Measurements from ENCODE around the gene HEATR5B. TPM values are rescaled to one million over a fixed set of nuclear protein-coding genes. Genes with fewer than 3 reads are reported as not detected.
"Not testable (repeated sequence)": the region's sequence is repeated elsewhere in the genome, so short reads cannot be mapped to it uniquely, and the experiment has no call there.

The HEATR5B gene
- total RNA-seq, 2 donors from 2014 or later, result 21.0 to 35.6 TPM

- TF ChIP-seq, protein P1, sequence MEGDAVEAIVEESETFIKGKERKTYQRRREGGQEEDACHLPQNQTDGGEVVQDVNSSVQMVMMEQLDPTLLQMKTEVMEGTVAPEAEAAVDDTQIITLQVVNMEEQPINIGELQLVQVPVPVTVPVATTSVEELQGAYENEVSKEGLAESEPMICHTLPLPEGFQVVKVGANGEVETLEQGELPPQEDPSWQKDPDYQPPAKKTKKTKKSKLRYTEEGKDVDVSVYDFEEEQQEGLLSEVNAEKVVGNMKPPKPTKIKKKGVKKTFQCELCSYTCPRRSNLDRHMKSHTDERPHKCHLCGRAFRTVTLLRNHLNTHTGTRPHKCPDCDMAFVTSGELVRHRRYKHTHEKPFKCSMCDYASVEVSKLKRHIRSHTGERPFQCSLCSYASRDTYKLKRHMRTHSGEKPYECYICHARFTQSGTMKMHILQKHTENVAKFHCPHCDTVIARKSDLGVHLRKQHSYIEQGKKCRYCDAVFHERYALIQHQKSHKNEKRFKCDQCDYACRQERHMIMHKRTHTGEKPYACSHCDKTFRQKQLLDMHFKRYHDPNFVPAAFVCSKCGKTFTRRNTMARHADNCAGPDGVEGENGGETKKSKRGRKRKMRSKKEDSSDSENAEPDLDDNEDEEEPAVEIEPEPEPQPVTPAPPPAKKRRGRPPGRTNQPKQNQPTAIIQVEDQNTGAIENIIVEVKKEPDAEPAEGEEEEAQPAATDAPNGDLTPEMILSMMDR (IDR thresholded peaks at IDR 0.05), result no peak
- no peak for DNase-seq (ENCODE audit: low spot score)
- no peaks in the 10 kb centered on the region for H3K9me3 ChIP-seq
Observed at GRCh38 chr2:36949845-36950244, 134.3 kb downstream of the HEATR5B start.

GRCh38 chr2:36945240-36945639, 138.9 kb downstream of the HEATR5B start:
- not testable (repeated sequence) for H3K36me3 ChIP-seq; ATAC-seq (ENCODE audit: insufficient number of reproducible peaks, low FRiP score, low read depth); H3K27me3 ChIP-seq (replicated peaks; ENCODE audit: insufficient read depth); DNase-seq (ENCODE audit: low spot score); H3K9me3 ChIP-seq; H3K4me3 ChIP-seq; H3K27ac ChIP-seq
- peaks cover 9 to 12% of the 10 kb centered on the region in 2 donors for H3K4me1 ChIP-seq (ENCODE audit: control insufficient read depth in 1 of 2, low read depth in 2 of 2)

More at GRCh38 chr2:36949845-36950244, 134.3 kb downstream of the HEATR5B start:
- Histone ChIP-seq H3K27ac (no peak overlapping the region), H3K36me3 (no peaks in the 10 kb centered on the region), H3K4me1 (ENCODE audit: control insufficient read depth in 1 of 2, low read depth in 2 of 2) (peaks cover 24 to 28% of the 10 kb centered on the region in 2 donors), H3K4me3 (no peak overlapping the region), H3K27me3 (replicated peaks; ENCODE audit: insufficient read depth) (no peaks in the 10 kb centered on the region)
- ATAC-seq (ENCODE audit: insufficient number of reproducible peaks, low FRiP score, low read depth), result no peak

GRCh38 chr2:36941867-36942266, 142.3 kb downstream of the HEATR5B start:
- TF ChIP-seq, protein P1 (IDR thresholded peaks at IDR 0.05), result no peak
- Histone ChIP-seq H3K4me1 (ENCODE audit: control insufficient read depth in 1 of 2, low read depth in 2 of 2) (peaks cover 9 to 12% of the 10 kb centered on the region in 2 donors), H3K4me3 (no peak overlapping the region), H3K27ac (no peak overlapping the region), H3K36me3 (no peaks in the 10 kb centered on the region), H3K9me3 (no peaks in the 10 kb centered on the region), H3K27me3 (replicated peaks; ENCODE audit: insufficient read depth) (no peaks in the 10 kb centered on the region)
- ATAC-seq (ENCODE audit: insufficient number of reproducible peaks, low FRiP score, low read depth) (no peak), DNase-seq (ENCODE audit: low spot score) (no peak)

DNA sequence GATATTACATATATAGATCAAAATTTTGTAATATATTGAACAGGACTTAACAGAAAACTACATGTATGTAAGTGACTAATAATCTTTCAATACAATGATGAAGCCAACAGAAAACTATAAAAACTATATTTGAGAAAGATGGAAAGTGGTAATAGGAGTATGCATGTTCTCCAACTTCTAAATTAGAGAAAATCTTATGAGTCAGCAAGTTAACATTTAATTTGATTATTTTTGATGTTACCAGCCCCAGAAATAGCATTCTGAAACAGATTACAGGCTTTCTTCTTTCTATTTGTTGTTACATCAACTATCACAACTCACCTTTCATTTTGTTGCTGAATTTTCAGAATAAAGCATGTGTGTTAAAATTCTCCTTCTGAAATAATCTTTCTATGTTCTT, 147.6 kb downstream of the HEATR5B start:
- not testable (repeated sequence) for H3K27ac ChIP-seq; ATAC-seq (ENCODE audit: insufficient number of reproducible peaks, low FRiP score, low read depth); DNase-seq (ENCODE audit: low spot score); H3K4me1 ChIP-seq (ENCODE audit: control insufficient read depth in 1 of 2, low read depth in 2 of 2); H3K9me3 ChIP-seq; H3K27me3 ChIP-seq (replicated peaks; ENCODE audit: insufficient read depth); H3K36me3 ChIP-seq; H3K4me3 ChIP-seq

DNA sequence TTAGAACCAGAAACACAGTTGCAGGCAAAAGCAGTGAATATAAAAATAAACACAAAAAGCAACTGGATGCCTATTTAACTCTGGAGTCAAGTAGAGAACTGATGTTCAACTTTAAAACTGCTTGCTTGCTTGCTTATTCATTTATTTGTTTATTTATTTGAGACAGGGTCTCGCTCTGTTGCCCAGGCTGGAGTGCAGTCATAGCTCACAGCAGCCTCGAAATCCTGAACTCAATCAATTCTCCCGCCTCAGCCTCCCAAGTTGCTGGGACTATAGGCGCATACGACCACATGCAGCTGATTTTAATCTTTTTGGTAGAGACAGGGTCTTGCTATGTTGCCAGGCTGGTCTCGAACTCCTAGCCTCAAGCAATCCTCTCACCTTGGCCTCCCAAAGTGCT, 152.5 kb downstream of the HEATR5B start:
- not testable (repeated sequence) for DNase-seq (ENCODE audit: low spot score); ATAC-seq (ENCODE audit: insufficient number of reproducible peaks, low FRiP score, low read depth); H3K9me3 ChIP-seq; H3K27ac ChIP-seq; H3K4me3 ChIP-seq; H3K27me3 ChIP-seq (replicated peaks; ENCODE audit: insufficient read depth); H3K36me3 ChIP-seq
- peaks cover 8 to 17% of the 10 kb centered on the region in 2 donors for H3K4me1 ChIP-seq (ENCODE audit: control insufficient read depth in 1 of 2, low read depth in 2 of 2)

Other genes starting within 250 kb of the HEATR5B start
- 10 to 100 TPM; 14.6 to 23.4 TPM for gene STRN, start 117.8 kb downstream of the HEATR5B start, total RNA-seq
- 1 to 10 TPM; 5.6 to 9.0 TPM for gene GPATCH11, start 146 bp upstream of the HEATR5B start, total RNA-seq
- gene EIF2AK2, start 72.6 kb upstream of the HEATR5B start, total RNA-seq, result 10 to 100 TPM; 37.4 to 39.0 TPM
- gene SULT6B1, start 104.3 kb upstream of the HEATR5B start, total RNA-seq, result not detected
- gene CEBPZOS, start 112.1 kb upstream of the HEATR5B start, total RNA-seq, result 10 to 100 TPM; 13.7 to 25.5 TPM
- gene CEBPZ, start 147.2 kb upstream of the HEATR5B start, total RNA-seq, result 10 to 100 TPM; 17.3 to 38.2 TPM
- 10 to 100 TPM; 15.2 to 22.3 TPM for gene NDUFAF7, start 147.3 kb upstream of the HEATR5B start, total RNA-seq
- gene PRKD3, start 240.5 kb upstream of the HEATR5B start, total RNA-seq, result 10 to 100 TPM; 46.8 to 78.4 TPM